Lower leg skin (tissue), 3 donors: ENCODE measurements around the gene IL9R.

Experiments
- POLR2A ChIP-seq, 2 donors: fragments of 450-650 bp; IDR thresholded peaks; one replicate each; pipeline ENCODE4 v1.6.1; 2016 to 2017; ENCODE audit warnings: antibody characterized with exemption in 2 of 2, mild to moderate bottlenecking in 1 of 2, moderate library complexity in 1 of 2
- TF ChIP-seq, protein P1 (sequence below), 3 donors: fragments of 450-650 bp; IDR thresholded peaks; one replicate each; pipeline ENCODE4 v1.5.1; 2016; ENCODE audit warnings: antibody characterized with exemption in 3 of 3, mild to moderate bottlenecking in 3 of 3, moderate library complexity in 2 of 3

DNA sequence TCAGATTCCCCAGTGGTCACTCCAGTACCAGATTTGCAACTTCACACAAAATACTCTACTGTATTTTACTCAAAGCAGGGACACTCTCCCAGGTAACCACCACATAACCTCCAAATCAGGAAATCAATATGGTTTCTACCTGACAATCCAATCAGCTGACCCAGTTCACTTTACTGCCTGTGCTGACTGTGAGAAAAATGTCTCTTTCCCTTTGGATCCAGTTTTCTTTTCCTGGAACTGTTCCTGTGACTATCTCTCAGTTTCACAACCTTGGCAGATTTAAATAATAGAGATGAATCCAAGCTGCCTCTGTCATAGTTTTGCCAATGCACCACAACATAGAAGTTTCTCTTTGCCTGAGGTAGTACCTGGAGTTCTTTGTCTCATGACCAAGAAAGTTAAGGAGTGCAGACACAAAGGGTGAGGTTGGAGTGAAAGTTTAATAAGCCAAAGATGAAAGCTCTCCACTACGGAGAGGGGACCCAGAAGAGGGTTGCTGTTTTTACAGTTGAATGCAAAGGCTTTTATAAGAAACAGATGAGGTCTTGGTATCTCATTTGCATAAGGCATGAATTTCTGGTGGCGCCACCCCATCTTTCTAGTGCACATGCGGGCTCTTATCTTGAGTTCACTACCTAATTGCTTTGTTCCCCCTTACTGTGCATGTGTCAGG, 29.7 kb upstream of the IL9R start:
- no peak for TF ChIP-seq POLR2A (IDR thresholded peaks at IDR 0.05)
- TF ChIP-seq, protein P1, sequence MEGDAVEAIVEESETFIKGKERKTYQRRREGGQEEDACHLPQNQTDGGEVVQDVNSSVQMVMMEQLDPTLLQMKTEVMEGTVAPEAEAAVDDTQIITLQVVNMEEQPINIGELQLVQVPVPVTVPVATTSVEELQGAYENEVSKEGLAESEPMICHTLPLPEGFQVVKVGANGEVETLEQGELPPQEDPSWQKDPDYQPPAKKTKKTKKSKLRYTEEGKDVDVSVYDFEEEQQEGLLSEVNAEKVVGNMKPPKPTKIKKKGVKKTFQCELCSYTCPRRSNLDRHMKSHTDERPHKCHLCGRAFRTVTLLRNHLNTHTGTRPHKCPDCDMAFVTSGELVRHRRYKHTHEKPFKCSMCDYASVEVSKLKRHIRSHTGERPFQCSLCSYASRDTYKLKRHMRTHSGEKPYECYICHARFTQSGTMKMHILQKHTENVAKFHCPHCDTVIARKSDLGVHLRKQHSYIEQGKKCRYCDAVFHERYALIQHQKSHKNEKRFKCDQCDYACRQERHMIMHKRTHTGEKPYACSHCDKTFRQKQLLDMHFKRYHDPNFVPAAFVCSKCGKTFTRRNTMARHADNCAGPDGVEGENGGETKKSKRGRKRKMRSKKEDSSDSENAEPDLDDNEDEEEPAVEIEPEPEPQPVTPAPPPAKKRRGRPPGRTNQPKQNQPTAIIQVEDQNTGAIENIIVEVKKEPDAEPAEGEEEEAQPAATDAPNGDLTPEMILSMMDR (IDR thresholded peaks at IDR 0.05), result no peak
